DND-41 (cell line): ENCODE data around the gene ANKRD13A.
"Not testable (repeated sequence)": the region's sequence is repeated elsewhere in the genome, so short reads cannot be mapped to it uniquely, and the experiment has no call there.

Source experiments
- ATAC-seq: fragments of 200-7000 bp; cut with Tn5 transposase; 3 replicates; pipeline ENCODE4 v1.9.1; 2021; ENCODE audit warnings: low read depth; ENCODE audit not compliant: insufficient read depth
- DNase-seq: peaks from one replicate; pipeline ENCODE4 v3.0.0-alpha.2; 2020
- H2AFZ ChIP-seq: 2 replicates; pipeline ENCODE4 v1.6.0; 2012; ENCODE audit warnings: low read depth, low read length
- H3K27ac ChIP-seq: 2 replicates; pipeline ENCODE4 v1.5.1; 2012; ENCODE audit warnings: low read length, inconsistent platforms
- H3K27me3 ChIP-seq: fragments of 200-600 bp; sonication (generic); 2 replicates; pipeline ENCODE4 v1.6.0; 2012; ENCODE audit warnings: low read length, mild to moderate bottlenecking, inconsistent platforms; ENCODE audit not compliant: insufficient read depth, poor library complexity
- H3K36me3 ChIP-seq: 2 replicates; pipeline ENCODE4 v1.5.1; 2012; ENCODE audit warnings: low read length, inconsistent platforms; ENCODE audit not compliant: insufficient read depth
- H3K4me1 ChIP-seq: 2 replicates; pipeline ENCODE4 v1.5.1; 2012; ENCODE audit warnings: mild to moderate bottlenecking, low read length; ENCODE audit not compliant: insufficient read depth
- H3K4me2 ChIP-seq: 2 replicates; pipeline ENCODE4 v1.6.0; 2012; ENCODE audit warnings: mild to moderate bottlenecking, moderate library complexity, low read length, inconsistent platforms; ENCODE audit not compliant: insufficient read depth
- H3K4me3 ChIP-seq, 2 experiments: fragments of 200-600 bp in 1 of 2; shearing (Covaris generic) in 1 of 2; 2 replicates each; pipeline ENCODE4 v1.5.1; 2012 to 2016; ENCODE audit warnings: inconsistent platforms in 2 of 2, low read length in 2 of 2, mild to moderate bottlenecking in 2 of 2, low read depth in 1 of 2, moderate library complexity in 1 of 2
- H3K79me2 ChIP-seq: 2 replicates; pipeline ENCODE4 v1.6.0; 2012; ENCODE audit warnings: low read length, inconsistent platforms; ENCODE audit not compliant: insufficient read depth
- H3K9ac ChIP-seq: 2 replicates; pipeline ENCODE4 v1.6.0; 2012; ENCODE audit warnings: low read depth, mild to moderate bottlenecking, inconsistent platforms, low read length, moderate library complexity
- H3K9me3 ChIP-seq: 2 replicates; pipeline ENCODE4 v1.5.1; 2012; ENCODE audit warnings: low read length, moderate library complexity, mild to moderate bottlenecking, inconsistent platforms; ENCODE audit not compliant: insufficient read depth, severe bottlenecking
- H4K20me1 ChIP-seq: 2 replicates; pipeline ENCODE4 v1.6.0; 2012; ENCODE audit warnings: low read length; ENCODE audit not compliant: insufficient read depth
- CTCF ChIP-seq: IDR thresholded peaks from 2 replicates; pipeline ENCODE4 v1.5.1; 2012; ENCODE audit warnings: borderline replicate concordance, low read length, moderate library complexity, mild to moderate bottlenecking; ENCODE audit not compliant: poor library complexity, severe bottlenecking; ENCODE audit errors: extremely low read depth
- EZH2 ChIP-seq: IDR thresholded peaks from 3 replicates; pipeline ENCODE4 v1.6.1; 2012; ENCODE audit warnings: borderline replicate concordance, low read depth, mild to moderate bottlenecking, moderate library complexity, low read length, inconsistent platforms; ENCODE audit not compliant: severe bottlenecking

The ANKRD13A gene

GRCh38 chr12:110071967-110072366 lies 72.7 kb downstream of the ANKRD13A start:
- TF ChIP-seq EZH2 (no peak), CTCF (no peak)
- Histone ChIP-seq H3K27ac (no peak overlapping the region), H3K36me3 (no peaks in the 10 kb centered on the region), H3K4me2 (peak overlapping the region; percentile 97), H3K4me3 (peak overlapping the region in 1 of 2 experiments; percentile 59; a peak in 2 of 4 replicates), H3K4me1 (peaks cover 29% of the 10 kb centered on the region), H4K20me1 (no peaks in the 10 kb centered on the region), H3K27me3 (no peaks in the 10 kb centered on the region), H3K9me3 (no peaks in the 10 kb centered on the region), H3K79me2 (peaks cover 4% of the 10 kb centered on the region), H2AFZ (no peak overlapping the region), H3K9ac (no peak overlapping the region)
- DNase-seq (no peak), ATAC-seq (no peak)

- H2AFZ ChIP-seq, result peak overlapping the region; percentile 98
- not testable (repeated sequence) for H4K20me1 ChIP-seq, H3K79me2 ChIP-seq, H3K36me3 ChIP-seq, H3K9me3 ChIP-seq, ATAC-seq, DNase-seq, H3K27me3 ChIP-seq
- H3K27ac ChIP-seq, result peak overlapping the region; percentile 88
- peak overlapping the region; percentile 97 for H3K4me2 ChIP-seq
- peak overlapping the region; percentile 67 for H3K9ac ChIP-seq
- peak overlapping the region; percentile 15 to 59; a peak in 3 of 4 replicates for H3K4me3 ChIP-seq
- H3K4me1 ChIP-seq, result peaks cover 29% of the 10 kb centered on the region
Observed at GRCh38 chr12:110072636-110073035, 73.4 kb downstream of the ANKRD13A start.

DNA sequence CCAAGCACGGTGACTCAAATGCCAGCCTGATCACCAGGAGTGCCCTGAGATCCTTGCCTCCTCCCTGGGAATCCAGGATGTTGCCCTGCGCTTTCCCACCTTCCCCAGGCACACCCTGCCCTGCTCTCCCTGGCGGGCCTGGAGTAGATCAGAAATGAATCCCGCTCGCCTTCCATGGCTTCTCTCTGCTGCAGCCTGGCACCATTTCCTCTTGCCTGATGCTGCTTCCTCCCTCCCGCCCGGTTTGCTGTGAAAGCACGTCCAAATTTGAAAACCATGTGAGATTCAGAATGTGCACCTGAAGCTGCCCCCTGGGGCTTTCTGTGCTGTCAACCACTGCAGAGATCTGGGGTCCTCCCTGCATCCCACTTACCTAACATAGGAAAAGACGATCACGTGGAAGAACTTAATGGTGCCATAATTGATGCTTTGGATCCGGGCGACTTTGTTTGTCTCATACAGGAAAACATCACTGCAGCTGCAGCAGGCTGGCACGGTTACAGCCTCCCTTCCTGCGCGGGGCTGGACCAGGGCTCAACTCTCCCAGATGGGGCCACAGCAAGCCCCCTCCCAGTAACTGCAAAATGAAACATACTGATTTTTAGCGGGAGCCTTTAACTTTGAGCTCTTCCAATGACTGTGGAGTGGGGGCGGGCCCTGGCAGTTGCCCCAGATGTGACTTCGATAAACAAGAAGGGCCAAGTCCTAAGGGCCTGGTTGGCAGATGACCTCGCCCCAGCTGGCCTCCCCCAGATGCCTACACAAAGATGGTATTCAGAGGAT lies 74.0 kb downstream of the ANKRD13A start:
- Histone ChIP-seq H3K9ac (peak overlapping the region; percentile 67), H3K4me2 (peak overlapping the region; percentile 97), H3K27me3 (no peaks in the 10 kb centered on the region), H2AFZ (peak overlapping the region; percentile 98), H3K36me3 (no peaks in the 10 kb centered on the region), H3K27ac (peak overlapping the region; percentile 88), H3K4me1 (peaks cover 29% of the 10 kb centered on the region), H3K4me3 (peak overlapping the region; percentile 15 to 59; a peak in 3 of 4 replicates), H4K20me1 (no peaks in the 10 kb centered on the region), H3K79me2 (peaks cover 4% of the 10 kb centered on the region), H3K9me3 (no peaks in the 10 kb centered on the region)
- DNase-seq (peak; percentile 54), ATAC-seq (peak; percentile 86)
- TF ChIP-seq EZH2 (no peak), CTCF (no peak)

DNA sequence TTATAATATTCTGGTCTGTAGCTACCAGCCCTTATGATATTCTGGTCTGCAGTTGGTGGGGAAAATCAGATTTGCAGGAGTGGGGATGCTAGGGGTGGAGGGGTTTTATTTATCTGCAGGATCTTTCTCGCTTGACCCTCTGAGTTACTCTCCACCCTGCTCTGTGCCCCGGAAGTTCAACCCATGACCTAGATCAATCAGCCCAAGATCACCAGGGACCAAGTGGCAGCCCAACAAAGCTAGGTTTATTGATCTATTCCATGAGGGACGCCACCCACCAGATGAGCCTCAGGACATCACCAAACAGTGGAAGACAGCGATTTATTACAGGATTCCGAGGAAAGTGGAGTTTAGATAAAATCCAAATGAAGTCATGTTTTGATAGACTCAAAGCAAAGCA lies 74.9 kb downstream of the ANKRD13A start:
- Histone ChIP-seq H3K27ac (peak overlapping the region; percentile 88), H3K36me3 (no peaks in the 10 kb centered on the region), H2AFZ (peak overlapping the region; percentile 98), H3K9me3 (no peaks in the 10 kb centered on the region), H3K79me2 (peaks cover 4% of the 10 kb centered on the region), H3K9ac (peak overlapping the region; percentile 67; the same call in 1 of the 2 replicates), H3K4me2 (peak overlapping the region; percentile 97), H3K4me1 (peaks cover 33% of the 10 kb centered on the region), H4K20me1 (no peaks in the 10 kb centered on the region), H3K4me3 (no peak overlapping the region), H3K27me3 (no peaks in the 10 kb centered on the region)
- DNase-seq (no peak), ATAC-seq (no peak)
- no peak for TF ChIP-seq CTCF
- no peak for TF ChIP-seq EZH2
